H7 (cell line): Measurements from ENCODE around the gene NMT2. TPM values are rescaled to one million over a fixed set of nuclear protein-coding genes. Genes with fewer than 3 reads are reported as not detected.

Source experiments
- DNase-seq: peaks from one replicate; pipeline ENCODE4 v3.0.0; 2012
- H3K27me3 ChIP-seq: 2 replicates; pipeline ENCODE4 v1.6.0; 2011; ENCODE audit warnings: mild to moderate bottlenecking, low read length; ENCODE audit not compliant: control insufficient read depth, insufficient read depth
- H3K36me3 ChIP-seq: replicated peaks from 2 replicates; pipeline ENCODE4 v1.5.1; 2011; ENCODE audit warnings: low read length; ENCODE audit not compliant: control insufficient read depth, insufficient read depth
- H3K4me3 ChIP-seq: 2 replicates; pipeline ENCODE4 v1.5.1; 2011; ENCODE audit warnings: low read depth, mild to moderate bottlenecking, control low read depth, low read length, moderate library complexity; ENCODE audit not compliant: insufficient read depth
- total RNA-seq: library from RNA; depleted of rRNA; stranded (reverse); fragments of >200 nt; shearing (Covaris generic); gene quantifications from 2 replicates; pipeline ENCODE4 v1.2.3, GENCODE V29; 2014

Gene NMT2
- total RNA-seq, 1 experiment from 2014 or later, result 12.3 TPM

DNA sequence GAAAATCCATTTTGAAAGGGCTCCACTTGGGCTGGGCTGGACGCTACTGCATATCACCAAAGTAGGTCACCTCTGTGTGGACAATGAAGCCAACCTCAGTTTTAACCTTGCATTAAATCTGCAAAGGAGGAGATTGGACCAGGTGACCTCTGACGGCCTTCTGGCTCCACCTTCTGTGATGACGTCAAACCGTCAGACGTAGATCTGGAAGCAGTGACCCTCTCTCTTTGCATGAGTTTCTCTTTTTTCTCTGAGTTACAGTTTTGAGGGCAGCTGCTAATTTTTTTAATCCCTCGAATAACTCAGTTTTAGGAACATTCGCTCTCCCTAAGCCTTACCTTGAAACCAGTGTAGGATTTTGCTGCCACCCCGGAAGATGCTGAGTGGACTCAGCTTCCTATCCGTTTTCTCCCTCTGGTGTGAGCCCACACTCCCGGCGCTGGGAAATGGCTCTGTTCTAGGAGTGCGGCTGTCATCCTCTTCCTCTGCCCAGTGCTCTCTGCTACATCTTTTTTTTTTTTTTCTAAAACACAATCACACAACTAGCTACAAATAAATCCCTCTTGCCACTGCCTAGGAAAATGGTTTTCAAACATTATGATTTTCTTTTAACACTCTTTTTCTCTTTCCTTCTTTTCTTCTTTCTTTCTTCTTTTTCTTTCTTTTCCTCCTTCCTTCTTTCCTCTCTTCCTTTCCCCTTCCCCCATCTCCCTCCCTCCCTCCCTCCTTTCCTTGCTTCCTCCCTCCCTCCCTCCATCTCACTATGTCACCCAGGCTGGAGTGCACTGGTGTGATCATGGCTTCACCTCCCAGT, 27.7 kb upstream of the NMT2 start:
- Histone ChIP-seq H3K4me3 (peak overlapping the region; percentile 15; the same call in 1 of the 2 replicates), H3K27me3 (no peaks in the 10 kb centered on the region), H3K36me3 (no peaks in the 10 kb centered on the region)
- peak; percentile 57 for DNase-seq

- no peak for DNase-seq
- no peak overlapping the region for H3K4me3 ChIP-seq
- no peaks in the 10 kb centered on the region for H3K36me3 ChIP-seq
- no peaks in the 10 kb centered on the region for H3K27me3 ChIP-seq
Observed at GRCh38 chr10:15189133-15189885, 20.8 kb upstream of the NMT2 start.

- DNase-seq, result no peak
- H3K4me3 ChIP-seq, result no peak overlapping the region
- no peaks in the 10 kb centered on the region for H3K27me3 ChIP-seq
- H3K36me3 ChIP-seq, result no peaks in the 10 kb centered on the region
Observed at GRCh38 chr10:15188603-15189002, 20.1 kb upstream of the NMT2 start.

DNA sequence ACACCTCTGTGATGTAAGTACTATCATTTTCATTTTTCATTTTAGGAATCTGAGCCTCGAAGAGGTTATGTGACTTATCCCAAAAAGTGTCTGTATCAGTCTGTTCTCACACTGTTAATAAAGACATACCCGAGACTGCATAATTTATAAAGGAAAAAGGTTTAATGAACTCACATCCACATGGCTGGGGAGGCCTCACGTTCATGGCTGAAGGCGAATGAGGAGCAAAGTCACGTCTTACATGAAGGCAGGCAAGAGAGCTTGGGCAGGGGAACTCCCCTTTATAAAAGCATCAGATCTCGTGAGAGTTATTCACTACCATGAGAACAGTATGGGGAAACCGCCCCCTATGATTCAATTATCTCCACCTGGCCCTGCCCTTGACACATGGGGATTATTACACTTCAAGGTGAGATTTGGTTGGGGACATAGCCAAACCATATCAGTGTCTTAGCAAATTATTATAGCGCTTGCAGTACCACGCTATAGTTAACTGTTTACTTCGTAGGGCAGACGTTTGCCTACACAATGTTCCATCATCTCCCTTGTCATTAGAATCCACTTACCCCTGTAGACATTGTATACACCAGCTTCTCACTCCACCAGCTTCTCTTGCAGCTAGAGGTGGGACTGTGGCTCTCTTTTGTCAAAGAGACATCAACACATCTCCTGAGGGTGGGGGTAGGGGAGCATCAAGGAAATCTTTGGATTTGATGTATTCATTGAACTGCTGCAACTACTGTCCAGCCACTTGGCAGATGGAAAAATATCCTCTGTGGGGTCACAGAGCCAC, 15.4 kb upstream of the NMT2 start:
- Histone ChIP-seq H3K36me3 (no peaks in the 10 kb centered on the region), H3K4me3 (no peak overlapping the region), H3K27me3 (no peaks in the 10 kb centered on the region)
- DNase-seq, result no peak

DNA sequence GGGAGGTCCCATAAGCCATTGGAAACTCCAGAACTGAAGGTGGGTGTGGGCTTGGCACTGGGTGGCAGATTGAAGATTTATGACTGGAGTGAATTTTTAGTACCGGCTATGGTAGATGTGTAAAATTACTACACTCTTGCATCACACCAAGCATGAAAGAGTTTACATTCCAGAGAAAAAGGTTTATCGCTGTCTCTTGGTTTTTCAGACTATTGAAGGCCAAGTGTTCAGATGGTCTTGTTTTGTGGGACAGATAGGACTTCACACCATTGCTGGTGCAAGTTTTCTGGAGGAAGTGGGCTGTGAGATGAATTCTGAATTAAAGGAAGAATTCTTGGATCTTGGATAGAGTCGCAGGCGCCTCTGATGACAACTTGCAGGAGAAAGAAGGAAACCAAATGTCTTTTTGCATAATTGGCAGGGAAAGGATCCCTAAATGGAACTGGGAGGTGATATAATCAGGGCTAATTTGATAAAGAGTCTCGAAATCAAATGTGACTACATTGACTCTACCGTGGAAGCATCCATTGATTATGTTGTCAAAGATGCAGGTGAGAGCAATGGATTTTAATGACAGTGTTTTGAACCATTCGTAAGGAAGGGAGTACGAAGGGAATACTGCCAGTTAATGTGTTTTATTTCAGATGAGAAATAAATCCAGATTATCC, 14.2 kb upstream of the NMT2 start:
- no peaks in the 10 kb centered on the region for H3K27me3 ChIP-seq
- DNase-seq, result no peak
- H3K4me3 ChIP-seq, result no peak overlapping the region
- H3K36me3 ChIP-seq, result no peaks in the 10 kb centered on the region

GRCh38 chr10:15181576-15182156, 13.2 kb upstream of the NMT2 start:
- Histone ChIP-seq H3K4me3 (no peak overlapping the region), H3K27me3 (no peaks in the 10 kb centered on the region), H3K36me3 (no peaks in the 10 kb centered on the region)
- no peak for DNase-seq

DNA sequence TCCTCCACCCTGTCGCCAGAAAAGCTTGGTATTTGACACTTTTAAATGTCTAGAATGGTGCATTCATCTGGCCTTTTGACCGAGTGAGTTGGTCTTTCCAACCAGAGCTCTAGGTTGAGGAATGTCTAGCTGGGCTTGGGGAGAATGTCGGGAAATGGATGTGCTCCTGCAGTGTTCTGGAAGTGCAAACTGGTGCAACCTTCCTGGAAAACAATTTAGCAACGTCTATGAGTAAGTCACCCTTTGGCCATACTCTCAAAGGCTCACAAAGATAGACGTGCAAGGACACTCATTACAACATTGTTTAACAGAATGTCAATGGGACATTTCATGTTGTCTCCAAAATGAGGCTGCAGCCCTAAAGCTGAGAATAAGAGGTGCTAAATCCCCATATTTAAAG, 12.2 kb upstream of the NMT2 start:
- Histone ChIP-seq H3K27me3 (no peaks in the 10 kb centered on the region), H3K4me3 (no peak overlapping the region), H3K36me3 (no peaks in the 10 kb centered on the region)
- DNase-seq, result no peak

DNA sequence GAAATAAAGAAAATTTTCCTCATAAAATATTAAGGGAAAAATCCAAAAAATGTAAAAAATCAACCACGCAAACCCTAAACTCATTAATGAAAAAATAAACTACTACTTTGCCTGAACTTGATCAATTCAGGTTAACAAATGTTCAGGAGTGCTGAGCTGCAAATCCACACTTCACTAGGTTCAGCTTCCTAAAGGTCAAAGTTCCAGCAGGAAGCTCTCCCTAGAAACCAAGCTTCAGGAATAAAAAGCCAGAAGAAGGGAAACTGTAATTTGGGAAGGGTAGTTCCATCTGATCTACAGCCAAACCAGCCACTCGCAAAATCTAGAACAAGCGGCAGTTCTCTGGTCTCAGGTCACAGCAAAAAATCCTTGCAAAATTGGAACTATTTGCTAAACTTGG, 7.8 kb upstream of the NMT2 start:
- no peaks in the 10 kb centered on the region for H3K36me3 ChIP-seq
- DNase-seq, result no peak

GRCh38 chr10:15175587-15175986, 7.1 kb upstream of the NMT2 start:
- Histone ChIP-seq H3K36me3 (no peaks in the 10 kb centered on the region), H3K27me3 (no peaks in the 10 kb centered on the region), H3K4me3 (no peak overlapping the region)
- no peak for DNase-seq

More for the DNA sequence above, 7.8 kb upstream of the NMT2 start:
- no peaks in the 10 kb centered on the region for H3K27me3 ChIP-seq
- H3K4me3 ChIP-seq, result no peak overlapping the region

DNA sequence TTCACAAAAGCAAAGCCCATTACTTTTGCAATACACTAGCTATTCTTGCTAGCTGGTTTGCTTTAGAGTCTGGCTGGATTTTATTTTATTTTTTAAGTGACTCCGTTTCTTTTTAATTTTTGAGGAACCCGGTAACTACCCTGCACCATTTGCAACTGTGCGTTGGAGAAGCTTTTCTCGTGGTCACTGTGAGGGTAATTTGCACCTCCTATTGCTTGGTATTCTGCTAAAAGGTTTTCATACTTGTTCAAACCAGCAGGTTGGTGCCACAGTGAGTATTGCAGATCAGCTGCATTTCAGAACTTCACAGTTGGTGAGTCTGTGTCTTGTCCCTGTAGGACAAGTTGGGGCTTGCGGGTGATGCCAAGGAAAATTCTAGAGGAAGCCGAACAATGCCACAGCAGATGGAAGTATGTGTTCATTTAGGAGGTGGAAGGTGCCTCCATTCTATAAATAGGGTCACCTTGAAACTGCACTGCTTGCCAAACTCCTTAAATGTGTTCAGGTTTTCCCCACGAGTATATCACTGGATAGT, 3.9 kb upstream of the NMT2 start:
- no peak overlapping the region for H3K4me3 ChIP-seq
- H3K27me3 ChIP-seq, result peaks cover 2% of the 10 kb centered on the region; the same call in 1 of the 2 replicates
- H3K36me3 ChIP-seq, result no peaks in the 10 kb centered on the region
- no peak for DNase-seq

- DNase-seq, result no peak
- peaks cover 2% of the 10 kb centered on the region; the same call in 1 of the 2 replicates for H3K27me3 ChIP-seq
- H3K4me3 ChIP-seq, result no peak overlapping the region
- H3K36me3 ChIP-seq, result no peaks in the 10 kb centered on the region
Observed at GRCh38 chr10:15169555-15170401, 1.3 kb upstream of the NMT2 start.

DNA sequence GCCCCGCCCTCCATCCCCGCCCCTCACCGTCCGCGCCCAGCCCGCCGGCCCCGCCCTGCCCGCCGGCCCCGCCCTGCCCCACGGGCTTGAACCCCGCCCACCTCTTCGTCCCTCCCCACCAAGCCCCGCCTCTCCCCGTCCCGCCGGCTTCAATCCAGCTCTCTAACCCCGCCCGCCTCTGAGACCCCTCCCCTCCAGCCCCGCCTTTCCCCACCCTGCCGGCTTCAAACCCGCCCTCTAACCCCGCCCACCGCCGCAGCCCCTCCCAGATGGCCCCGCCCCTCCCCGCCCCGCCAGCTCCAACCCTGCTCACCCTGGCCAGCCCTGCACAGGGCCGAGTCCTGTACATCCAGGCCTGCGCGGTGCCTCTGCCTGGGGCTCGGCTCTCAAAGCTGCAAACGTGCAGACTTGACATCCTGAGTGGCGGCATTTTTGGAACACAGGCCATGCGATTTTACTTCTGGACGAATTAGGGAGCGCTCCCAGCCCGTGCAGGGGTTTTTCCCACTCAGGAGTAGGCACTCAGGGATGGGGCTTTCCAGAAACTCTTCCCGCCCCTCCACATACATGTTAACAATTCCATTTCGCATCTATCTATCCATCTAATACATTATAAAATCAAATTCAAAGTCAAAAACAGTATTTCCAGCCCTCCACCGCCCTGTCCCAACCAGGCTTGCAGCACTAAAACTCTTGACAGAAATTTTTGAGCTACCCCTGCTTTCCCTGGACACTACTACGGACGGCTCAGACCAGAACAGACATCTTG, 477 bp upstream of the NMT2 start:
- peak; percentile 99 for DNase-seq
- H3K4me3 ChIP-seq, result 0 out of 2 replicates have a peak overlapping the region, but pooled peaks have one; percentile 5

More for the DNA sequence above, 477 bp upstream of the NMT2 start:
- Histone ChIP-seq H3K27me3 (peaks cover 2% of the 10 kb centered on the region; the same call in 1 of the 2 replicates), H3K36me3 (no peaks in the 10 kb centered on the region)
